ENCODE data around the gene ATXN2L.

The ATXN2L gene

GRCh38 chr16:28836761-28837064, 13.9 kb downstream of the ATXN2L start:
- Histone ChIP-seq H3K36me3 (peaks cover 61 to 76% (median 65%) of the 10 kb centered on the region in 3 donors), H3K27me3 (no peaks in the 10 kb centered on the region), H3K4me1 (no peaks in the 10 kb centered on the region), H3K9me3 (no peaks in the 10 kb centered on the region), H3K27ac (no peak overlapping the region), H3K4me3 (no peak overlapping the region)
- intact Hi-C loops (cut with DNase I; ENCODE audit: low total_unique reads), result no loop called here
- no peak for DNase-seq
- TF ChIP-seq CTCF (IDR thresholded peaks at IDR 0.05), result no peak

GRCh38 chr16:28837672-28838557, 15.1 kb downstream of the ATXN2L start:
- no peak overlapping the region for H3K4me3 ChIP-seq
- H3K9me3 ChIP-seq, result no peaks in the 10 kb centered on the region
- H3K27me3 ChIP-seq, result no peaks in the 10 kb centered on the region
- intact Hi-C loops (cut with DNase I; ENCODE audit: low total_unique reads), result no loop called here
- TF ChIP-seq CTCF (IDR thresholded peaks at IDR 0.05), result no peak
- peaks cover 61 to 76% (median 65%) of the 10 kb centered on the region in 3 donors for H3K36me3 ChIP-seq
- H3K27ac ChIP-seq, result no peak overlapping the region
- DNase-seq, result no peak
- H3K4me1 ChIP-seq, result no peaks in the 10 kb centered on the region

GRCh38 chr16:28838558-28838918, 15.7 kb downstream of the ATXN2L start:
- no peaks in the 10 kb centered on the region for H3K27me3 ChIP-seq
- no peaks in the 10 kb centered on the region for H3K4me1 ChIP-seq
- no peaks in the 10 kb centered on the region for H3K9me3 ChIP-seq
- peaks cover 61 to 76% (median 65%) of the 10 kb centered on the region in 3 donors for H3K36me3 ChIP-seq
- H3K27ac ChIP-seq, result no peak overlapping the region
- TF ChIP-seq CTCF (IDR thresholded peaks at IDR 0.05), result no peak
- intact Hi-C loops (cut with DNase I; ENCODE audit: low total_unique reads), result no loop called here
- DNase-seq, result no peak
- no peak overlapping the region for H3K4me3 ChIP-seq

- Histone ChIP-seq H3K4me3 (no peak overlapping the region), H3K36me3 (peaks cover 61 to 76% (median 65%) of the 10 kb centered on the region in 3 donors), H3K27ac (peak overlapping the region in 1 of 2 donors; percentile 35), H3K9me3 (no peaks in the 10 kb centered on the region), H3K27me3 (no peaks in the 10 kb centered on the region), H3K4me1 (no peaks in the 10 kb centered on the region)
- no peak for TF ChIP-seq CTCF (IDR thresholded peaks at IDR 0.05)
- intact Hi-C loops (cut with DNase I; ENCODE audit: low total_unique reads), result no loop called here
- no peak for DNase-seq
Observed at GRCh38 chr16:28839004-28839639, 16.3 kb downstream of the ATXN2L start.

- intact Hi-C loops (cut with DNase I; ENCODE audit: low total_unique reads), result no loop called here
- H3K4me3 ChIP-seq, result no peak overlapping the region
- H3K27me3 ChIP-seq, result no peaks in the 10 kb centered on the region
- no peaks in the 10 kb centered on the region for H3K9me3 ChIP-seq
- TF ChIP-seq CTCF (IDR thresholded peaks at IDR 0.05), result no peak
- H3K27ac ChIP-seq, result peak overlapping the region in 1 of 2 donors; percentile 35
- peaks cover 0 to 6% (median 4%) of the 10 kb centered on the region in 4 donors for H3K4me1 ChIP-seq
- peaks cover 58 to 74% (median 61%) of the 10 kb centered on the region in 3 donors for H3K36me3 ChIP-seq
- DNase-seq, result no peak
Observed at GRCh38 chr16:28839899-28840298, 17.1 kb downstream of the ATXN2L start.
